ENCODE data around the gene LDLRAP1.
A peak's percentile ranks its signal among the peaks of the same experiment; 100 is the strongest.

Gene LDLRAP1

GRCh38 chr1:25609921-25610320 is 66.5 kb downstream of the LDLRAP1 start:
- DNase-seq (ENCODE audit: low spot score), result no peak

GRCh38 chr1:25610822-25611630 is 67.6 kb downstream of the LDLRAP1 start:
- no peak for DNase-seq (ENCODE audit: low spot score)

GRCh38 chr1:25611843-25612242 is 68.4 kb downstream of the LDLRAP1 start:
- no peak for DNase-seq (ENCODE audit: low spot score)

DNA sequence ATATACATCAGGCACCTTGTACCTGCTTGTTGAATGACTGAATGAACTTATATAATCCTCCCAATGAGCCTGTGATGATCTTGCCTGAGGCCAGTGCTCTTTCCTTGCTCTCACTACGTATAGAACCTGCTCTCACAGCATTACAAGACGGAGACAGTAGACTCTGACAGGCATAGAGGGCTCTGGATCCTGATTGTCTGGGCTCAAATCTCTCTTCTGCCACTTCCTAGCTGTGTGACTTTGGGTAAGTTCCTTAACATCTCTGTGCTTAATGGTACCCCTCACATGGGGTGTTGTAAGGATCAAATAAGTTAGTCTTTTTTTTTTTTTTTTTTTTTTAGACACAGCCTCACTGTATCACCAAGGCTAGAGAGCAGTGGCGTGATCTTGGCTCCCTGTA is 69.0 kb downstream of the LDLRAP1 start:
- DNase-seq (ENCODE audit: low spot score), result no peak

GRCh38 chr1:25613091-25613490 is 69.7 kb downstream of the LDLRAP1 start:
- no peak for DNase-seq (ENCODE audit: low spot score)

DNA sequence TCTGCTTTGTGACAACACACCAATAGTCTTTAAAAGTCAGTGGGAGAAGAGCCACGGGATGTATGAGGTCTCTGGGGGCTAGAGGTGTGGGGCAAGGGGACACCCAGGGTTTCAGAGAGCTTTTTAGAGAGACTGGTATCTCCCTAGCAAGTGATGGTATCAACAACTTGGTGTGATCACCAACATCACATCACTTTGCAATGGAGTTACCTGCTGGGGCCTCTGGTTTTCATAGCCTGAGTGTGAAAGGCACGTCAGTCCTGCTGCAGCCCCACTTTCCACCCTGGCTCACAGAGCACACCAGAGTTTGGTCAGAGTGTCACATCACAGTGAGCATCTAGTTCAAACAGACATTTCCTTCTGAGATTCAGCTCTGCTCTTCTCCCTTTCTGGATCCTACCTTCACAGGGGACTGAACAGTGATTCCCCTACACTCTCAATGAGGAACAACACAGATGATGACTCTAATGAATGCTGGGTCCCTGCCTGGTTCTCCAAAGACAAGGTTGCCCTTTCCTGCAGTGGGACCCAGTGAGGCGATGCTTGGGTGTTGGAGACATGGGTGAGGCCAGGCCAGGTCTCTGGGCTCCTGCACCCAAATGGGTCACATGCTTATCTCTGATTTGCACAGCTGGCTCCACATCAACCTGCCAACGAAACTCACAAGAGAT is 71.2 kb downstream of the LDLRAP1 start:
- no peak for DNase-seq (ENCODE audit: low spot score)

DNA sequence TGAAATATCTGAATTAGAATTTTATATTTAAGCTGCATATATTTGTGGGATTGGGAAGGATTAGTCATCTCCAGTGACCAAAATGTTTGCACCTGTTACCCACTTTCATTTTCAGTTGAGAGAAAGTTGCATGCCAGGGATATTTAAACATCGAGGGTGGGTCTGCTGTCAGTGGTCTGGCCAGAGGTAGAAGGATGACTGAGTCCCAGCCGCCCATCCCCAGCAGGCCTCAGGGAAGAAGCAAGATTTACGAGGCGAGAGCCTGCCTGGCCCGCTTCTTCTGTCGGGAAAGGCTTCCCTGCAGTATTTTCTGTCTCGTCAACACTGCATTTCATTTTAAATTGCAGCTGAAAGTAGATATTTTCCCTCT is 71.8 kb downstream of the LDLRAP1 start:
- DNase-seq (ENCODE audit: low spot score), result no peak

DNA sequence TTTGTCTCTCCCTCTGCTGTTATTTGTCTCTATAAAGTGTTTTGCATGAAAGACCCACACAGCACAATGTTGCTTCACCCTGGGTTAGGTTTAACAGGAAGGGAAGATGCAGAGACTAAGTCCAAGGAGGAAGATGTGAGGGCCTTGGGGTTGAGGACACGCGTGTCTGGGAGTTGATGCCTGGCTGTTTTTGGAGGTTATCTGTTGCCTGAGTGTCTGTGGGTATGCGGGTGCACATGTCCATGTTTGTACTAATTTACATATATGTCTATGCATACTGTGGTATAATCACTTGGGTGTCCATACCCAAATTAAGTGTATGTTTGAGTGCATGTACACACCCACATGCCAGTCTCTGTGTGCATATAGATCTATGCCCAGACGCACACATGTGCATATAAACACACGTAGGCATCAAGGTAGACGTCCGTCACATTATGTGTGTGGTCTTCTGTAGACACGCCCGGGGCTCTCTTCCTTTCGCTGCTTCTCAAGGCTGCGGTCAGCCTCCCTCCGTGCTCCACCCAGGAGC is 72.2 kb downstream of the LDLRAP1 start:
- no peak for DNase-seq (ENCODE audit: low spot score)

GRCh38 chr1:25616095-25616986 is 72.9 kb downstream of the LDLRAP1 start, which contains the start of gene MAN1C1:
TSS of gene MAN1C1 (plus strand) at chr1:25616791. CDS start at chr1:25617798, 1,007 bp downstream.
- DNase-seq (ENCODE audit: low spot score), result peak; percentile 93

DNA sequence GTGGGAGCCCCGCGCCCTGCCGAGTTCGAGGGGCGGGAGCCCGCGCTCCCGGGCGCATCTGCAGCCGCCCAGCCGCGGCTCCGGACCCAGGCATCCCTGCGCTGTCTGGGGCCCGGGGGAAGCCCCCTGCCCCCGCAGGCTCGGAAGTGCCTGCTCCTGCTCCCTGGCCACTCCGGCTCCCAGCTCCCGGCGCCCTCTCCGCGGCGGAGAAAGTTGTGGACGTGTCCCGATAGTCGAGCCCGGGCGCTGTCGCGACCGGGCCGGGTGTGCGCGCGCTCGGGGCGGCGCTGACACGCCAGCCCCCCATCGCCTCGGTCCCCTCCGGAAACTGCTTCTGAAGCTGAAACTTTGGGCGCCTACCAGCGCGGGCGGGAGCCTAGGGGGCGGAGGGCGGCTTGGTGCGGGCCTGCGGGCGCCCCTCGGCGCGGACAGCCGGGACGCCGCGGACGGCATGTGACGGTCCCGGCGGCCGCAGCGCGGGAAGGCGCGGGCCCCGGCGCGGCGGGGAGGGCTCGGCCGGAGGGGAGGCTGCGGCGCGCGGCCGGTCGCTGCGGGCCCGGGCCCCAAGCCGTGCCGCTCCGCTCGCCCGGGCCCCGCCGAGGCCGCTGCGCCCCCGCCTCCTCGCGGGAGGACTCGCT is 73.7 kb downstream of the LDLRAP1 start:
- no peak for DNase-seq (ENCODE audit: low spot score)

DNA sequence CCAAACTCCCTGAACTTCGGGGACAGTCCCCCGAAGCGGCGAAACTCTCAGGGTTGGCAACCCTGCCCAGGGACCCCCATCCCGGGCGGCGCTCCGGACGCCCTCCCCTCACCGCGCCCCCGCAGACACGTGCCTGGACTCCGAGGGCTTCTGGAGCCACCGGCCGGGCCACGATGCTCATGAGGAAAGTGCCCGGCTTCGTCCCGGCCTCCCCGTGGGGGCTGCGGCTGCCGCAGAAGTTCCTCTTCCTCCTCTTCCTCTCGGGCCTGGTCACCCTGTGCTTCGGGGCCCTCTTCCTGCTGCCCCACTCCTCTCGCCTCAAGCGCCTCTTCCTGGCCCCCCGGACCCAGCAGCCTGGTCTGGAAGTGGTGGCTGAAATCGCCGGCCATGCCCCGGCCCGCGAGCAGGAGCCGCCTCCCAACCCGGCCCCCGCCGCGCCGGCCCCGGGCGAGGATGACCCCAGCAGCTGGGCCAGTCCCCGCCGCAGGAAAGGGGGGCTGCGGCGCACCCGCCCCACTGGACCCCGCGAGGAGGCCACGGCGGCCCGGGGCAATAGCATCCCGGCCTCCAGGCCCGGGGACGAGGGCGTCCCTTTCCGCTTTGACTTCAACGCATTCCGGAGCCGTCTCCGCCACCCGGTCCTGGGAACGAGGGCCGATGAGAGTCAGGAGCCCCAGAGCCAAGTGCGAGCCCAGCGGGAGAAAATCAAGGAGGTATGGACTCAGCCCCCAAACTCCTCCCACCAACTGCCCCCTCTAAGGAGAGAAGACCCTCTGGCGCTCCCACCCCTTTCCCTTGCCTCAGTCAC is 74.4 kb downstream of the LDLRAP1 start:
- DNase-seq (ENCODE audit: low spot score), result no peak

GRCh38 chr1:25618433-25618808 is 75.0 kb downstream of the LDLRAP1 start:
- DNase-seq (ENCODE audit: low spot score), result no peak
